Adrenal gland (tissue), 12 donors: ENCODE measurements around the gene CFAP77. TPM values are rescaled to one million over a fixed set of nuclear protein-coding genes. Genes with fewer than 3 reads are reported as not detected.

Experiments used
- DNase-seq, 7 donors: peaks; one replicate each; pipeline ENCODE4 v3.0.0-alpha.2; 2019 to 2020
- H3K27ac ChIP-seq, 5 donors: fragments of 200-600 bp; sonication (generic) in 4 of 5; 1 replicate in 3 of 5; 2 replicates in 2 of 5; pipeline versions ENCODE4 v1.5.1 to v1.8.0; 2016 to 2020; ENCODE audit warnings: mild to moderate bottlenecking in 1 of 5
- H3K27me3 ChIP-seq: fragments of 200-600 bp; 2 replicates; pipeline ENCODE4 v1.8.0; 2021
- H3K36me3 ChIP-seq, 2 donors: fragments of 200-600 bp; replicated peaks in 1 of 2; 1 replicate in 1 of 2; 2 replicates in 1 of 2; pipeline versions ENCODE4 v1.5.1 to v1.8.0; 2018 to 2022
- H3K4me1 ChIP-seq, 2 donors: fragments of 200-600 bp; replicated peaks in 1 of 2; 1 replicate in 1 of 2; 2 replicates in 1 of 2; pipeline versions ENCODE4 v1.5.1 to v1.8.0; 2018 to 2021
- H3K4me3 ChIP-seq, 4 donors: fragments of 200-600 bp; sonication (generic) in 3 of 4; one replicate each; pipeline ENCODE4 v1.5.1; 2016 to 2018
- H3K9me3 ChIP-seq, 3 donors: fragments of 200-600 bp; sonication (generic) in 1 of 3; replicated peaks in 1 of 3; 1 replicate in 2 of 3; 2 replicates in 1 of 3; pipeline versions ENCODE4 v1.5.1 to v1.8.0; 2016 to 2021
- CTCF ChIP-seq, 6 experiments: fragments of 450-650 bp in 4 of 6; fragments of 200-600 bp in 2 of 6; sonication (generic) in 1 of 6; IDR thresholded peaks; 1 replicate in 5 of 6; 2 replicates in 1 of 6; pipeline versions ENCODE4 v1.5.1 to v1.8.0; 2016 to 2021; ENCODE audit warnings: antibody characterized with exemption in 6 of 6, mild to moderate bottlenecking in 2 of 6, moderate library complexity in 1 of 6
- POLR2A ChIP-seq, 2 donors: fragments of 450-650 bp; IDR thresholded peaks; one replicate each; pipeline ENCODE4 v1.6.1; 2017; ENCODE audit warnings: antibody characterized with exemption in 2 of 2, mild to moderate bottlenecking in 2 of 2, moderate library complexity in 1 of 2
- WGBS, 4 donors: extraction: QIAGEN DNeasy Blood & Tissue Kit in 2 of 4; methylation state at CpG; one replicate each; pipeline versions ENCODE4 v1.1.5 to v1.1.7; 2013 to 2017; 5-methylcytosine and 5-hydroxymethylcytosine counted together
- intact Hi-C, 2 donors: fragments of 100-400 bp; cut with DNase I; formaldehyde crosslinking; loops; one replicate each; pipeline versions ENCODE4 v1.14.1 to v1.15.0; 2022 to 2023
- polyA plus RNA-seq, 3 donors: library from polyadenylated mRNA; stranded (reverse); fragments of 200-250 nt in 2 of 3; fragments of 350-450 nt in 1 of 3; fragmentation: Illumina TruSeq in 1 of 3; extraction: RNeasy Lipid Tissue Mini Kit (QIAGEN cat#74804) in 1 of 3; gene quantifications; one replicate each; pipeline ENCODE4 v1.2.3, GENCODE V29; 2013 to 2014
- total RNA-seq, 9 donors: library from RNA; depleted of rRNA in 4 of 9; stranded (reverse); fragments of >200 nt in 4 of 9; fragments of 120-200 nt in 1 of 9; fragmentation: NEBNext Ultra II Directional in 1 of 9; extraction: Animal tissue kit (Norgen Biotek cat#: 25700) in 1 of 9; gene quantifications; one replicate each; pipeline versions ENCODE4 v1.1.0 to v1.2.4, GENCODE V29; 2013 to 2023
- donor health status: healthy with polysubstance abuse.
- donor health status: Bipolar disorder and iron deficiency.
- donor health status: DM: yes; HTN: yes; CAD: no.
- donor health status: DM: no; HTN: no; CAD: no.
- donor health status: DM: no; HTN: no; CAD: no.
- donor health status: DM: yes; HTN: yes; CAD: no.

The CFAP77 gene
- total and polyA plus RNA-seq, 12 donors: not detected

GRCh38 chr9:132534832-132535231, 124.8 kb downstream of the CFAP77 start:
- 85 to 92% (median 90%) methylated on average over 2 of the region's 2 CpGs for WGBS, 4 donors
- Histone ChIP-seq H3K27ac (no peak overlapping the region), H3K36me3 (no peaks in the 10 kb centered on the region), H3K4me3 (no peak overlapping the region), H3K27me3 (no peaks in the 10 kb centered on the region), H3K4me1 (no peaks in the 10 kb centered on the region), H3K9me3 (no peaks in the 10 kb centered on the region)
- intact Hi-C loops: no loop called here
- DNase-seq: no peak
- TF ChIP-seq CTCF (IDR thresholded peaks at IDR 0.05): no peak

- Histone ChIP-seq H3K4me3 (no peak overlapping the region), H3K27me3 (no peaks in the 10 kb centered on the region), H3K4me1 (no peaks in the 10 kb centered on the region), H3K36me3 (no peaks in the 10 kb centered on the region), H3K9me3 (no peaks in the 10 kb centered on the region), H3K27ac (no peak overlapping the region)
- WGBS, 4 donors: 73 to 100% (median 88%) methylated on average over 1 of the region's 1 CpG
- TF ChIP-seq CTCF (IDR thresholded peaks at IDR 0.05) (no peak), POLR2A (IDR thresholded peaks at IDR 0.05) (no peak)
- DNase-seq: no peak
- intact Hi-C loops: no loop called here
These were observed 126.1 kb downstream of the CFAP77 start for GRCh38 chr9:132536124-132536523.

- H3K4me3 ChIP-seq: no peak overlapping the region
- no peaks in the 10 kb centered on the region for H3K9me3 ChIP-seq
- DNase-seq: no peak
- no peaks in the 10 kb centered on the region for H3K36me3 ChIP-seq
- H3K27ac ChIP-seq: no peak overlapping the region
- no peaks in the 10 kb centered on the region for H3K27me3 ChIP-seq
- TF ChIP-seq POLR2A (IDR thresholded peaks at IDR 0.05) (no peak), CTCF (IDR thresholded peaks at IDR 0.05) (no peak)
- WGBS, 4 donors: 77 to 89% (median 87%) methylated on average over 6 to 12 of the region's 12 CpGs
- intact Hi-C loops: no loop called here
- no peaks in the 10 kb centered on the region for H3K4me1 ChIP-seq
These were observed 127.3 kb downstream of the CFAP77 start for GRCh38 chr9:132537352-132537751.

DNA sequence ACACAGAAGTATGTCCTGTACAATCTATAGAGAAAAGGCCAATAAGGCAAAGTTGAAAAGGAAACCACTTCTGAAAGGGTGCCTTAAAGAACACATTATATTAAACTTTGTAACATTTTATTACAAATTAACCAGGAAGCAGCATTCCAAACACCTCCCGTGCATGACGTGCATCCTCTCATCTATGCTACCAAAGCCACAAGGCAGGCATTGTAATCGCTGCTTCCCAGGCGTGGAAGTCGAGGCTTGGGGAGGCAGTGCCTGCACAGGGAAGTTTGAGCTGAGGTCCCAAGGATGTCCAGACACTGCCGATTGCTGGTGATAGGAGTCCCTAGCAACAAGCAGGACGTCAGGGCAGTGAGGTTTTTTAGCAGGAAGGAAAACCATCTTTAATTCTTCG, 128.1 kb downstream of the CFAP77 start:
- WGBS, 4 donors: 71 to 76% (median 73%) methylated on average over 8 of the region's 8 CpGs
- Histone ChIP-seq H3K4me3 (no peak overlapping the region), H3K36me3 (no peaks in the 10 kb centered on the region), H3K9me3 (no peaks in the 10 kb centered on the region), H3K27ac (no peak overlapping the region), H3K27me3 (no peaks in the 10 kb centered on the region), H3K4me1 (no peaks in the 10 kb centered on the region)
- TF ChIP-seq CTCF (IDR thresholded peaks at IDR 0.05) (no peak), POLR2A (IDR thresholded peaks at IDR 0.05) (no peak)
- intact Hi-C loops: no loop called here
- no peak for DNase-seq
